HG03095 (cell line): ENCODE data around the gene TSC22D1.

Experiments
- ATAC-seq: cut with Tn5 transposase; IDR thresholded peaks from one replicate; pipeline ENCODE4 v1.9.1; 2021; ENCODE audit warnings: moderate library complexity; ENCODE audit not compliant: unreplicated experiment

TSC22D1 gene

DNA sequence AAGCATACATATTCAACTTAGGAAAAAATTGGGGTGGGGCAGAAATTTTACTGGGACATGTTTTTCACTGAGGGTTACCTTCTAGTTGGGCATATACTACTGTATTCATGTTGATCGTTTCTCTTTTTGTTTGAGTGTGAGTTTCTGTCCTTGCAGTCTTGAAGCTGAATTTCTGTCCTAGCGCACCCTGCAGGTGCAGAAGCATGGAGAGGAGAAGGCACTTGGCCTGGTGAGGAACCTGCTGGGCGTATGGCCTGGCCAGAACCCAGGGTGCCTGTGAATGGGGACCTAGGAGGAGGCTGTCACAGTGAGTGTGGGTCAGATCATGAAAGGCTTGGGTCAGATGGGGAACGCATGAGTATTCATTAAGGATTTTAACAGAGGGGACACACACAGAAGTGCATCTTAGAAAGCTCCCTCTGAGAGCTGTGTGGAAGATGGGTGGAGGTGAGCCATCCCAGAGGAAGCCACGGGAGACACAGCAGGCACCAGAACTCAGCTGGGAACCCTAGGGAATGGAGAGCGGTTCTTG is 165.7 kb downstream of the TSC22D1 start:
- ATAC-seq, result no peak

- ATAC-seq, result no peak
Measured at GRCh38 chr13:44409595-44409994, 166.5 kb downstream of the TSC22D1 start.

GRCh38 chr13:44407891-44408290 is 168.2 kb downstream of the TSC22D1 start:
- ATAC-seq, result no peak

DNA sequence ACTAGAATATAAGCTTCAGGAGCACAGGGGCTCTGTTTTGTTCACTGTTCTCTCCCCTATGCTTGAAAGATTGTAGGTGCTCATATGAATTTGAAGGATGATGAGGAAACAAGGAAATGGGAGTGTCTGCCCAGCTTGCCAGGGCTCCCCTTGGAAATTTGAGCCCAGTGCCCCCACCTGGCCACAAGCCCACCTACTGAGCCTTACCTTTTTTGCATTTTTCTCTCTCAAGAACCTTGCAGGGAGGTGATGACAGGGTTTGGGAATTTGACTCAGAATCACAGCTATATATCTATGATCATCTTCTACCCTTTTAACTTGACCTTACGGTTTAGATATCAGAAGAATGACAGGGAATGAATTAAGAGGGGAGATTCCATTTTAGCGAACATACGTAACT is 168.8 kb downstream of the TSC22D1 start:
- no peak for ATAC-seq

DNA sequence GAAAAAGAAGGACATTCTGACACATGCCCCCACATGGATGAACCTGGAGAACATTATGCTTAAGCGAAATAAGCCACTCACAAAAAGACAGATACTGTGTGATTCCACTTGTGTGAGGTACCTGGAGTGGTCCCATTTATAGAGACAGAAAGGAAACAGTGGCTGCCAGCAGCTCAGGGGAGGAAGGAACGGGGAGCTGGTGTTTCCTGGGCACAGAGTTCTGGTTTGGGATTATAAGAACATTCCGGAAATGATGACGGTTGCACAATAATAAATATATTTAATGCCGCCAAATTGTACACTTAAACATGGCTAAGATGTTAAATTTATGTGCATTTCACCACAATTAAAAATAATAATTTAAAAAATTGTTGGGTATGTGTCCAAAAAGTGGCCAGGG is 169.5 kb downstream of the TSC22D1 start:
- no peak for ATAC-seq

GRCh38 chr13:44404261-44405132 is 171.6 kb downstream of the TSC22D1 start:
- ATAC-seq, result no peak

GRCh38 chr13:44403461-44404056 is 172.6 kb downstream of the TSC22D1 start:
- ATAC-seq, result no peak

- no peak for ATAC-seq
Measured at GRCh38 chr13:44402899-44403445, 173.2 kb downstream of the TSC22D1 start.

- no peak for ATAC-seq
Measured at GRCh38 chr13:44401577-44401976, 174.6 kb downstream of the TSC22D1 start.

DNA sequence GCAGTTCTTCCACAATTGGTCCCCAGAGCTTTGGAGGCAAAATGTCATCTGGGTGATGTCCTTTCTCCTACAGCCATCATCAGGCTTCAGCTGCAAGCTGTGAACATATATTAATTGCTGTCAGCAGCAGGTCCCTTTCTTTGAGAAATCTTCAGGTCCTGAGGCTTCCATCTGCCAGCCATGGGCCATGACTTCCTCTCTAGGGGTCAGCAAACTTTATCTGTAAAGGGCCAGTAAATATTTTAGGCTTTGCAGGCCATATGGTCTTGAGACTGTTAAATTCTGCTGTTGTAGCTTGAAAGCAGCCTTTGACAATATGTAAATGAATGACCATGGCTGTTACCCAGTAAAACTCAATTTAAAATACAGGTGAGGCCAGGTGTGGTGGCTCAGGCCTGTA is 175.4 kb downstream of the TSC22D1 start:
- ATAC-seq, result no peak

DNA sequence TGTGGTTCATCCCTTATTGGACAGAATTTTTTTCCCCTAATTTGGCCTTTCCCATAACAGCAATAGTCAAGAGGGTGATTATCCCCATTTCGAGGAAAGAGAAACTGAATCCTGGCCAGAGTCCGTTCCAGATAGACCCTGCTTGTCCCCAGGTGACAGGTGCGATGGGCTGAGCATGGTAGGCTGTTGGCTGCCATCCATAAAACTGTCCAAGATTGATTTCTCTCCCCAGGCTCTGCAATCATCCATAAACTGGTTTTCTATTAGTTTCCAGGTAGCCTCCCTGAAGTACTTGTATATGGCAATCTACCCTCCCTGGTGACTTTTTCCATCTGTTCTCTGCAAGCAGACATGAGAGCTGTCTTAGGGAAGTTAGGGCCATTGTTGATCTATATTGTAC is 177.1 kb downstream of the TSC22D1 start:
- ATAC-seq, result no peak

DNA sequence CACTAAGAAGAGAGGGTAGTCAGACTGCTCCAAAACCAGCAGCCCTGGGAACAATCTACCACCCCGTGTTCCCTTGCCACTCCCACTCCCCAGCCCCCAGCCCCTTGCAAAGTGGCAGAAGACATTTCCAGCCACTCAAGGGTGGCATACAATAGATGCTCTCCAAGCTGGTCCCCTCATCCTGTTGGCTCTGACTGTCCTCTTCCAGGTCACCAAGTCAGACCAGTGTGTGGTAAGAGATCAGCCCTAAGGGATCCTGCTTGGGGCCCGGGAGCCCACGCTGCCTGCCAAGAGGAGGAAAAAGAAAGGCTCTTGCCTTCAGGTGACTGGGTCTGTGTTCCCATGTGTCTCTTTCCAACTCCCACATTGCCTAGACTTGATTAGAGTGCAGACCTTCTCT is 177.5 kb downstream of the TSC22D1 start:
- no peak for ATAC-seq

- no peak for ATAC-seq
Measured at GRCh38 chr13:44397766-44398223, 178.3 kb downstream of the TSC22D1 start.

DNA sequence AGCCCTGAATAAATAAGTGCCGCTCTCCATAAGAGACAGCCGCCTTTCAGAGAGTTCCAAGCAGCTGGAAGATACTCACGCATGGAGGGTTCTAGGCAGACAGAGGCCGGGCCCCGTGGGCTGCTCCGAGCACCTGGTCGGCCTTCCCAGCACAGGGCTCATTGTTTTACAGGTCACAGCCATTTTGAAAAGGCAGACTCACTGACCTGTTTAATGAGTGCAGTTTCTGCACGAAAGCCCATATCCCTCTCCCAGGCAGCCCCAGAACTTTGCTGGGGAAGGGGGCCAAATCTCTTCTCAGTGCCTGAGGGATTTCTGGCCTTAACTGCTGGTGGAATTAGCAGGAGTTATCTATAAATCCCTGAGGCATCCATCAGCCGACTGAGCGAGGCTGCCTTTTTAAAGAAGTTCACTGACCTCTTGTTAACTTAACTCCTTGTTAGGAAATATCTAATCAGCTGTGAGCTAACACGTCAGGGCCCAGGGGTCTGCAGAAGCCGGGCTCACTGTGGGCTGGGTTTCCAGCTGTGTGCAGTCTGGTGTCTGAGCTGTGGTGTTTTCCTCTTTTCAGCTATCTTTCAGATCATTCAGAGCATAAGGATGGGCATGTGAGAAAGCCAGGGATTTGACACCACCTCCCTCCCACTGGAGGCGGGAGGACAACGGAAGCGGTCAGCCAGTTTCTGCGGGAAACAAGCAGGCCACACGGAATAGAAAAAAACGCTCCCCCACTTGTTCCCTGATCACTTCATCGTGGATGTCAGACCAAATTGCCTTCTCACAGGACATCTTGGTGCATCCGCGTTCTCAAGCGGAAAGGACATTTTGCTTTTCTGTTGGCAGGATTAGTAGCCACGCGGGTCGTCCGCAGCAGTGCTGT is 179.2 kb downstream of the TSC22D1 start:
- ATAC-seq, result no peak

DNA sequence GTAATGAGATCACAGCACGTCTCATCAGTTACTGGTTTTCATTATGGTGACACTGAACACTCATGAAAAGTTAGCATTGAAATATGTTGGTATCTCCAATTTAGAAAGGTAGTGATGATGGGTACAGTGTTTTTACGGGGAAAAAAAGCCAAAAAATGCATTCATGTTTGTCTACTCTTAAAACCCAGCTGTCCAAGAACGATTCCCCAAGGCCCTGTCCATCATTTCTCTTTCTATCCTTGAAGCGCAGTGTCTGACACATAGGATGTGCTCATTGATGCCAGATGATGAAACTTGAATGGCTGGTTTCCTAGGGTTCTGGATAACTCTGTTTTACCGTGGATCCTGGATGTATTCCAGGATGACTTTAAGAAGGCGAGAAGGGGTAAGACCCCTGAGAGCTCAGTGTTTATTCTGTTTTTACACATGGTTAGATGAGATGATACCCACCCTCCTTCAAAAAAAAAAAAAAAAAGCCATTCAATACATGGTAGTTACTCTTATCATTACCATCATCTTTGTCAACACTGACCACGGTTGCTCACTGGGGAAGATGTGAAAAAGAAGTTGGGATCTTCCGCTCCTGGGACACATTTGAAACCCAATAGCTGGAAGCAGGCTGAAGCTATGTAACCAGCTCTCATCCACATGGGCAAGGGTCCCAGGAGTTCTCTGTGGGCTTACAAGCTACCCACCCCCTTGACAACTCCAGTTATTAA is 180.0 kb downstream of the TSC22D1 start:
- ATAC-seq, result no peak

DNA sequence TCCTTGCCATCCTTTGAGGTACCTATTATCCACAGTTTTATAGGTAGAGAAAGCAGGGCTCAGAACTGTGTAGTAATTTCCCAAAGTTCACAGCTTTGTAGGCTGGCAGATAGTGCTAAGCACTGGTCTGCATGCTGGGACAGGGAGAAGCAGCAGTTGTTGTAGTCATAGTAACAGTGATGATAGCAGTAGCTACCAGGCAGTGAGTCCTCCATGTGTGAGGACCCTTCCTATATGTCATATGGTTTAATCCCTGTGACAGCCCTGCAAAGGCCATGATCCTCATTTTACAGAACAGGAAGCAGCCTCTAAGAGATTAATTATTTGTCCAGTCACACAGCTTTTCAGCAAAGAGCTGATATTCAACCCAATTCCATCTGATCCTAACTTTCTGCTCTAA is 181.5 kb downstream of the TSC22D1 start:
- ATAC-seq, result no peak

GRCh38 chr13:44393391-44393790 is 182.7 kb downstream of the TSC22D1 start:
- ATAC-seq, result no peak

- ATAC-seq, result no peak
Measured at GRCh38 chr13:44389876-44390275, 186.3 kb downstream of the TSC22D1 start.

GRCh38 chr13:44389060-44389666 is 187.0 kb downstream of the TSC22D1 start:
- ATAC-seq, result no peak
